Endothelial cell (in vitro differentiated cells): ENCODE data around the gene NUDT5. TPM values are rescaled to one million over a fixed set of nuclear protein-coding genes. Genes with fewer than 3 reads are reported as not detected.
"Not testable (repeated sequence)": the region's sequence is repeated elsewhere in the genome, so short reads cannot be mapped to it uniquely, and the experiment has no call there.

Source experiments
- DNase-seq: peaks from one replicate; pipeline ENCODE4 v3.0.0; 2021; ENCODE audit warnings: low spot score
- H3K27ac Mint-ChIP-seq: one replicate; pipeline ENCODE4 v1.8.0; 2021; ENCODE audit warnings: mixed read lengths, inconsistent platforms; ENCODE audit not compliant: unreplicated experiment
- H3K27me3 Mint-ChIP-seq: one replicate; pipeline ENCODE4 v1.8.0; 2021; ENCODE audit warnings: mild to moderate bottlenecking, moderate library complexity, mixed read lengths, inconsistent platforms; ENCODE audit not compliant: unreplicated experiment
- H3K36me3 Mint-ChIP-seq: one replicate; pipeline ENCODE4 v1.8.0; 2021; ENCODE audit warnings: mild to moderate bottlenecking, low read depth, mixed read lengths, inconsistent platforms; ENCODE audit not compliant: unreplicated experiment
- H3K4me1 Mint-ChIP-seq: one replicate; pipeline ENCODE4 v1.8.0; 2021; ENCODE audit warnings: mild to moderate bottlenecking, mixed read lengths, inconsistent platforms; ENCODE audit not compliant: unreplicated experiment
- H3K4me3 Mint-ChIP-seq: one replicate; pipeline ENCODE4 v1.8.0; 2021; ENCODE audit warnings: mild to moderate bottlenecking, mixed read lengths, inconsistent platforms; ENCODE audit not compliant: unreplicated experiment
- H3K9me3 Mint-ChIP-seq: one replicate; pipeline ENCODE4 v1.8.0; 2021; ENCODE audit warnings: mixed read lengths, inconsistent platforms; ENCODE audit not compliant: unreplicated experiment
- CTCF ChIP-seq: fragments of 200-600 bp; sonication (generic); IDR thresholded peaks from one replicate; pipeline ENCODE4 v1.5.0; 2021; ENCODE audit warnings: antibody characterized with exemption; ENCODE audit not compliant: unreplicated experiment
- total RNA-seq: library from RNA; stranded (reverse); fragmentation: NEBNext Ultra II Directional; extraction: Animal tissue kit (Norgen Biotek cat#: 25700); gene quantifications from one replicate; pipeline ENCODE4 v1.2.1, GENCODE V29; 2021; ENCODE audit not compliant: unreplicated experiment

Gene NUDT5
- total RNA-seq, 1 donor from 2014 or later: 61.8 TPM

- Mint-ChIP-seq H3K9me3 (no peaks in the 10 kb centered on the region), H3K36me3 (peaks cover 12% of the 10 kb centered on the region), H3K4me3 (no peak overlapping the region), H3K27ac (no peak overlapping the region), H3K27me3 (no peaks in the 10 kb centered on the region), H3K4me1 (peaks cover 8% of the 10 kb centered on the region)
- no peak for DNase-seq
- TF ChIP-seq CTCF: no peak
Measured at GRCh38 chr10:12180221-12180974, 15.3 kb downstream of the NUDT5 start.

GRCh38 chr10:12179606-12180170 lies 16.0 kb downstream of the NUDT5 start:
- H3K27ac Mint-ChIP-seq: no peak overlapping the region
- H3K36me3 Mint-ChIP-seq: peaks cover 7% of the 10 kb centered on the region
- H3K27me3 Mint-ChIP-seq: no peaks in the 10 kb centered on the region
- H3K4me1 Mint-ChIP-seq: peaks cover 8% of the 10 kb centered on the region
- no peak for DNase-seq
- no peak overlapping the region for H3K4me3 Mint-ChIP-seq
- TF ChIP-seq CTCF: no peak
- H3K9me3 Mint-ChIP-seq: no peaks in the 10 kb centered on the region

GRCh38 chr10:12177642-12178041 lies 18.0 kb downstream of the NUDT5 start:
- DNase-seq: no peak
- Mint-ChIP-seq H3K27me3 (no peaks in the 10 kb centered on the region), H3K27ac (no peak overlapping the region), H3K4me1 (peaks cover 8% of the 10 kb centered on the region), H3K4me3 (no peak overlapping the region), H3K9me3 (no peaks in the 10 kb centered on the region), H3K36me3 (peaks cover 14% of the 10 kb centered on the region)
- TF ChIP-seq CTCF: no peak

GRCh38 chr10:12171512-12171911 lies 24.2 kb downstream of the NUDT5 start:
- not testable (repeated sequence) for H3K4me1 Mint-ChIP-seq, H3K36me3 Mint-ChIP-seq, H3K4me3 Mint-ChIP-seq, H3K9me3 Mint-ChIP-seq, DNase-seq, H3K27ac Mint-ChIP-seq, H3K27me3 Mint-ChIP-seq

- H3K9me3 Mint-ChIP-seq: no peaks in the 10 kb centered on the region
- peaks cover 1% of the 10 kb centered on the region for H3K27me3 Mint-ChIP-seq
- TF ChIP-seq CTCF: no peak
- H3K4me1 Mint-ChIP-seq: peaks cover 3% of the 10 kb centered on the region
- H3K27ac Mint-ChIP-seq: no peak overlapping the region
- H3K4me3 Mint-ChIP-seq: no peak overlapping the region
- no peak for DNase-seq
- H3K36me3 Mint-ChIP-seq: peaks cover 15% of the 10 kb centered on the region
Measured at GRCh38 chr10:12165999-12166775, 29.5 kb downstream of the NUDT5 start.
